Stimulated activated CD4-positive, alpha-beta T cell treated with anti-CD3 and anti-CD28 coated beads, Interleukin-15, amount 100 ng/mL, for 48 hours (primary cell): ENCODE data around the gene KRT15.

Experiments
- DNase-seq, 2 donors: peaks; one replicate each; pipeline ENCODE4 v3.0.0-alpha.2; 2020; ENCODE audit warnings: low read depth in 2 of 2

KRT15 gene

GRCh38 chr17:41483991-41484826 lies 34.5 kb downstream of the KRT15 start:
- no peak for DNase-seq

GRCh38 chr17:41483531-41483930 lies 35.2 kb downstream of the KRT15 start:
- DNase-seq, result no peak

GRCh38 chr17:41481036-41481435 lies 37.7 kb downstream of the KRT15 start, which contains the start of gene KRT35:
Gene KRT35, minus strand, starts transcription at chr17:41481151. Its CDS starts 54 bp downstream, at chr17:41481097.
- no peak for DNase-seq

GRCh38 chr17:41480581-41480980 lies 38.1 kb downstream of the KRT15 start:
- no peak for DNase-seq

- DNase-seq, result no peak
Observed at GRCh38 chr17:41480136-41480535, 38.6 kb downstream of the KRT15 start.

GRCh38 chr17:41478237-41478636 lies 40.5 kb downstream of the KRT15 start:
- DNase-seq, result no peak

GRCh38 chr17:41476866-41477815 lies 41.5 kb downstream of the KRT15 start:
- DNase-seq, result no peak

GRCh38 chr17:41475421-41475820 lies 43.3 kb downstream of the KRT15 start:
- no peak for DNase-seq

GRCh38 chr17:41474863-41475262 lies 43.8 kb downstream of the KRT15 start:
- no peak for DNase-seq

- no peak for DNase-seq
Observed at GRCh38 chr17:41468346-41468745, 50.3 kb downstream of the KRT15 start.

- DNase-seq, result no peak
Observed at GRCh38 chr17:41467561-41467960, 51.1 kb downstream of the KRT15 start.

GRCh38 chr17:41466988-41467387 lies 51.7 kb downstream of the KRT15 start, which contains the start of gene KRT32:
Gene KRT32, minus strand, starts transcription at chr17:41467386. Its CDS starts 61 bp downstream, at chr17:41467325.
- no peak for DNase-seq

- DNase-seq, result no peak
Observed at GRCh38 chr17:41464682-41465081, 54.0 kb downstream of the KRT15 start.

- no peak for DNase-seq
Observed at GRCh38 chr17:41464173-41464572, 54.5 kb downstream of the KRT15 start.

- no peak for DNase-seq
Observed at GRCh38 chr17:41463746-41464145, 54.9 kb downstream of the KRT15 start.
